ENCODE data around the gene HK1.
"Not testable (repeated sequence)": the region's sequence is repeated elsewhere in the genome, so short reads cannot be mapped to it uniquely, and the experiment has no call there.

Gene HK1

GRCh38 chr10:69312528-69312927 lies 34.2 kb downstream of the HK1 start:
- DNase-seq = no peak

- no peak for DNase-seq
Observed at GRCh38 chr10:69315100-69315542, 36.8 kb downstream of the HK1 start.

DNA sequence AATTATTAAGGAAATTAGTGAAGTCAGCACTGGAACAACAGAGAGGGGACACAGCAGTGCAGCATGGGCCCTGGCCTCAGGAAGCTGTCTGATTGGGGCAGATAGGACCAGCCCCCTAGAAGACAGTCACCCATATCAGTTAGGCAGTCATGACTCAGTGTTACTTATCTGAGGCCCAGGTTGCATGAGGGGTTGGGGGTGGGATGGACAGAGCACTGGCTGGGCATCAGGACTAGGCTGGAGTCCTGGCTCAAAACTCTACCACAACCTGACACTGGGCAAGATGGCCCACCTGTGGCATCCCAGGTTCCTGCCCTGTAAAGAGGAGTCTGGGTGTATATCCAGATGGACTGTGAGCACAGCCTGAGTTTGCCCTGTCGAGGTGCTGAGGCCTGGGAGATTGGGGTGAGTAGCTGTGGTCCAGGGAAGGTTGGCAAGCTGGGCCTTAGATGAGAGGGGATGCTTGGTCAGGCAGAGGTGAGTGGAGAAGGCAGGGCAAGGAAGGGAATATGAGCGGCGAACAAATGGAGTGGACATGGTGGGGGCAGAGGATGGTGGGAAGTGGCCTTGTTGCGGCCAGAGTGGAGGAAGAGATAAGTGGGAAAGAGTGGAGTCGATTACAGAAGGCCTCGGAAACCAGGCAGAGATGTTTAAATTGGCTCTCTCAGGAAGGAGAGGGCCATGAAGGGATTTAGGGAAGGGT lies 37.5 kb downstream of the HK1 start:
- DNase-seq = no peak

GRCh38 chr10:69316313-69317059 lies 38.2 kb downstream of the HK1 start:
- no peak for DNase-seq

DNA sequence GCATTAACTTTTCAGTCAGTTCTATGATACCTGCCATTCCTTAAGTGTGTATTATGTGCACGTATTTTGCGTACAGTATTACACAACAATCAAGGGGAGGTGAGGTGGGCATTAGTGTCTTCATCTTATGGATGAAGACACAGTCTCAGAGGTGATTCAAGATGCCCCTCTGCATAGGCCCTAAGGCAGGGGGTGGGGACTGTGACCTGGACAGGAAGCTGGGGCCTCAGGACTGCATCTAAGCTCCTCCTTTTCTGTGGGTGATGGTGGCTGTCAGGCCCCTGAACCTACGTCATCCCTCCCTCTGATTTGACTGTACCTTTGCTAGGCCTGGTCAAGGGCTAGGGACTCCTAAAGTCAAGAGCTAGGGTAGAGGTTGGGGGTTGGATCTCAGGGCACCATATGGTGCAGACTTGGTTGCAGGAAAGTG lies 38.9 kb downstream of the HK1 start:
- DNase-seq = no peak

DNA sequence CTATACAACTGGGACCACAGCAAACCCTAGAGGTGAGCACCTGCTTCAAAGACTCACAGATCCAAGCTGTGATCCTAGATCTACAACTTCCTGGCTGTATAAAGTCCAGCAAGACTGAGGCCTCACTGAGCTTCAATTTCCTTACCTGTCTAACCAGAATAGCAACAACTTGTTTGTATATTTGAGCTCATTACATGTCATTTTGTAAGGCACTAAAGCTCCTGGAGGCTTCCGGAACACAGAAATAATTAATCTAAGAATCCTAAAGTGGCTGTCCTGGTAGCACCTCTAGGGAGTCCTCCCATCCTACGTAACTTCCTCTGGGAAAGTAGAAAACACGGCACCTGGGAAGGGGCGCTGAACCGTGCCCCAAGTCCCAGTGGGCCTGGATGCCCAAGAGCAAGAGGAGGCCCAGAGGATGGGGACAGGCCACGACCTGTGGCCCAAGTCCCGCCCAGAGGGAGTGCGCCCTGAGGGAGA lies 39.4 kb downstream of the HK1 start:
- no peak for DNase-seq

DNA sequence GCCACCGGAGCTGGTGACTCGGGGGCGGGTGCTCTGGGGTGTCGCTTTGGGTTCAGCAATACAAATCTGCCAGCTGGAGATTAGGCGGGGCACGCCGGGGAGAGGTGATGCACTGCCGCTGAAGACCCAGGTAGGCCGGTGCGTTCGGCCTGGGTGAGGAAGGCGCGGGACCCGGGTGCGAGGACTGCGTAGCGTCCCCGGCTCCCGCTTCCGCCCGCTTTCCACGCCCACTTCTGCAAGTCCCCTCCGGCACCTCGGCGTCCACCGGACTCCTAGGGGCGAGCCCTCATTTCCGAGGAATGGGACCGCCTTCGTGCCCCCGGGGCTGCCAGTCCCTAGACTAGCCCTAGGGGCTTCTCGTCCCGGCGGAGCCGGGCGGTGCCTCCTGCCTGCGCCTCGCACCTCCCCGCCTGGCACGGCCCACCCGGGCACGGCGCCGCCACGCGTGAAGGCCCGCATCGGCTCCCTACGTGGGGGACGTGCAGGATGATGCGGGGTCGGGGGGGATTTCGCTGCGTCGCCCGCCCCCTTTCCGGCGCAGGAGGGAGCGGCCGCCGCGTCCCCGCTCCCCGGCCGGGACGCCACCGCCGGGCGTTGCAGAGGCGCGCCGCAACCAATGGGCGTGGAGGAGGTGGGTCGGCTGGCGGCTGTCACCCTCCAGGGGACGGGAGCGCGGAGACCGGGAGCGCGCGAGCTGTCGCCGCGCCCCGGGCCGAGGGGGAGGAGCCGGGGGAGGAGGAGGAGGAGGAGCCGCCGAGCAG lies 40.0 kb downstream of the HK1 start:
- peak; percentile 70 for DNase-seq

- DNase-seq = no peak
Observed at GRCh38 chr10:69318867-69319727, 40.8 kb downstream of the HK1 start.

GRCh38 chr10:69319841-69320316 lies 41.6 kb downstream of the HK1 start:
- no peak for DNase-seq

DNA sequence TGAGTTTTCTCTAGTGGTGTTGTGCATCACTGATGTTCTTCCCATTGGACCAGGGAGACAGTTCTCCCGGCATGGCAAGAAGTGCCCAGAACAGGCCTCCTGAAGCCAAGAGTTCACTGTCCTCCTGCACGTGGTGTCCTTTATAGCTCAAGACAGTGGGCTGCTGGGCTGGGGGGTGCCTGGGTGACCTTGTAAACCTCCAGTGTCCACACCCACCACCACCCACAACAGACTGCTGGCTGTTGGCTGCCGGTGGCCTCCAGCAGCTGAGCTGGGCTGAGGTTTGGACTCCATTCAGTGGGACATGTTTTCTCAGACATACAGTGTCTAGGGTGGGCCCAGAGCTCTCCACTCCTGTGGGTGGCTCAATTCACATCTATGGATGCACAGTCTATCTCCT lies 42.2 kb downstream of the HK1 start:
- no peak for DNase-seq

DNA sequence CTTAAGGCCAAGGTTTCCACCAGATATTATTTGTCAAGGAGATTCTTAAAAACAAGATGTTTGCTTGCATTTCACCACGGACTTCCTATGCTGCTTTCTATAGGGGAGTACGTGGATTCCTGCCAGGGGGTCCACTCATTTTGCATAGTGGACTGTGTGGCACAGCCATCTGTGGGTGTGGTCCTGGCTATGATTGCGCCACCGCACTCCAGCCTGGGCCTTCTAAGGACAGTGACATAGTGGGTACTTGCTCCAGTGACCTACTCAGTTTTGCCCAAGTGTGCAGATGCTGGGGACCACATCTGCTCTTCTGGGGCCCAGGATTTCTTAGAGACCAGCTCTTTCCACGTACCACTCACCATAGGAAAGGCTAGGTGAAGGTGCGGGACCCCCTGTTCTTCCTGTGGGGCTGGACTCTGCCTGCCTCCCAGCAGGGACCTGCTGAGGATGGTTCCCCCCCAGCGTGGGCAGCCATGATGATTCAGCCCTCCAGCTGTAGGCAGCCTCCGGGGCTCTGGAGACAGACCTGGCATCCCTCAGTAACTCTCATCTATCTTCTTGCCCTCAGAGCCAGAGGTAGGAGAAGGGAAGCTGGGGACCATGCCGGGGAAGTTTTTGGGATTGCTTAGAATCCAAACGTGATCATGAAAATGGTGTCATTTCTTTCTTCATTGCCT lies 42.9 kb downstream of the HK1 start:
- no peak for DNase-seq

- no peak for DNase-seq
Observed at GRCh38 chr10:69321865-69322264, 43.6 kb downstream of the HK1 start.

- DNase-seq = not testable (repeated sequence)
Observed at GRCh38 chr10:69322346-69322745, 44.0 kb downstream of the HK1 start.

- DNase-seq = no peak
Observed at GRCh38 chr10:69323622-69324021, 45.3 kb downstream of the HK1 start.

GRCh38 chr10:69324583-69324982 lies 46.3 kb downstream of the HK1 start:
- no peak for DNase-seq

DNA sequence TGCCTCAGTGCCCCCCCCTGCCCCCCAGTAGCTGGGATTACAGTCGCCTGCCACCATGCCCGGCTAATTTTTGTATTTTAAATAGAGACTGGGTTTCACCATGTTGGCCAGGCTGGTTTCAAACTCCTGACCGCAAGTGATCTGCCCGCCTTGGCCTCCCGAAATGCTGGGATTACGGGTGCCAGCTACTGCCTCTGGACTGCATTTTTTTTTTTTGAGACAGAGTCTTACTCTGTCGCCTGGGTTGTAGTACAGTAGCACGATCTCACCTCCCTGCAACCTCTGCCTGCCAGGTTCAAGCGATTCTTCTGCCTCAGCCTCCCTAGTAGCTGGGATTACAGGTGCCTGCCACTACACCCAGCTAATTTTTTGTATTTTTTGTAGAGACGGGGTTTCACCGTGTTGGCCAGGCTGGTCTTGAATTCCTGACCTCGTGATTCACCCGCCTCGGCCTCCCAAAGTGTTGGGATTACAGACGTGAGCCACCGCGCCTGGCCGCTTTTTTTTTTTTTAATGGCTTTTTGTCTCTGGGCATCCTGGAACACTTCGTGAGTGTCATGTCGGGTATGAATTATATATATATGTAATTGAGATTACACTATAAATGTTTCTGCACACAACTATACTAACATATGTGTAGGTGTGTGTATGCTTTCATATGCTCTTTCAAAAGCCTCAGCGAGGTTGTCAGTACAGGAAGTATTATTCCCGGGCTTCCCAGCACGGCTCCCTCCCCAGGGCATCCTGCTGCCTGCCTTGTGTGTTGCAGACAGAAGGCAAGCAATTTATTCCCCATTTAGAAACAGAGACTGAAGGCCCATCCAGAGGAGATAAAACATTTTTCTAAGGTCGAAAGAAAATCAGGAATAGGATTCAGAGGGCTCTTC lies 47.6 kb downstream of the HK1 start:
- DNase-seq = not testable (repeated sequence)

- DNase-seq = no peak
Observed at GRCh38 chr10:69326692-69327091, 48.4 kb downstream of the HK1 start.

DNA sequence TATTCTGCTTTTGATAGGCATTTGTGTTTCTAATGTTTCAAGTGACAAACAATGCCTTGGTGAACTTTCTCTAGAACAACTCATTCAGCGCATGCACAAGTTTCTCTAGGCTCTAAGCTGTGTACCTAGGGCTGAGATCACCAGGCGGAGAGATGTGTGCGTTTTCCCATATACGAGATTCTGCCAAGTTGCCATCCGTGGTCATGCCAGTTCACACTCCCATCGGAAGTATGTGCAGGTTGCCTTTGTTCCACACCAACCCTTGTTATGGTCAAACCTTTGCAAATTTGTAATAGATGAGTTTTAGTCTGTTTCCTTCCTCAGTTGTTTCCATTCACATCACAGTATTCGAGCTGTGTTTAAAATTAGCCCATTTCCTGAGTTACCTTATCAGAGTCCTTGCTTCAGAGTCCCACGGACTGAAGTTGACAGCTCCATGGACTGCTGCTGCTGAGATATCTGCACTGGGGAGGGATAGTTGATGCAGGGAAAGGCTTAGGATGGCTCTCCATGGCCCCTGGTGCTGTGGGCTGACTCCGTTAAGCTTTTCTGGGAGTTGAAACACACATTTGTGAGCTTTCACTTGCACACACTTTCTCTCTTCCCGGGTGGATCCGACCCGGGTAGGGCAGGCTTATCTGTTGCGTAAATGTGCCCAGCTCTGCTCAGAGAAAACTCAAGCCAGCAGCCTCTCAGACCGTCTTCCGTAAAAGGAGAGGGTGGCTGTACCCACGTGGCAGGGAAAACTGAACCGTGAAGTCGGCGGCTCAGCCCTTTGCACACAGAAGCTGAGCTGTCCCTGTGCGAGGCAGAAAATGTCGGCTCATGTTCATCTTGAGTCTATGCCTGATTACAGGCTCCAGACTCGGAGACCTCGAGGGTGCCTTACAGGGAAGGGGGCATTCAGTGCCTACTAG lies 49.4 kb downstream of the HK1 start:
- DNase-seq = no peak

DNA sequence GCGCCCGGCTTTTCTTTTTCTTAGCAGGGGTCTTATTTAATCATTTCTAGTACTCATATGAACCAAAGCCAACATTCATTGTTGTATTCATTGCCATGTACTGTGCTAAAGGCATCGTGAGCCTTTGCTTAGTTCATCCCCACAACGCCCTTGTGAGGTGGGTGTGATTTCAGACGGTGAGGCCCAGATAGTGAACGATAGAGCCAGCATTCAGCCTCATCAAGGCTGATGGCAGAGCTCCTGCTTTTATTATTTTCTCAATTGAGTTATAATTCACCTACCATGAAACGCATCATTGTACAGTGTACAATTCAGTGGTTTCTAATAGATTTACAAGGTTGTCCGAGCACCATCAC lies 50.1 kb downstream of the HK1 start:
- no peak for DNase-seq

DNA sequence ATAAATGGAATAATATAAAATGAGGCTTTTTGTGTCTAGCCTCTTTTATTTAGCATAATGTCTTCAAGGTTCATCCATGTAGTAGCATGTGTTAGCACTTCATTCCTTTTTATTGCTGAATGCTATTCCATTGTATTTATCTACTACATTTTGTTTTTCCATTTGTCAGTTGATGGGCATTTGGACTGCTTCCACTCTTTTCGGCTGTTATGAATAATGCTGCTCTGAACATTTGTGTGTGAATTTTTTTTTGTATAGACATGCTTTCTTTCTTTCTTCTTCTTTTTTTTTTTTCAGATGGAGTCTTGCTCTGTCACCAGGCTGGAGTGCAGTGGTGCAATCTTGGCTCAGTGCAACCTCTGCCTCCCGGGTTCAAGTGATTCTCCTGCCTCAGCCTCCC lies 50.6 kb downstream of the HK1 start:
- DNase-seq = not testable (repeated sequence)

All from RPMI8226 (cell line).